ENCODE results near the gene ACSL6. TPM values are rescaled to one million over a fixed set of nuclear protein-coding genes. Genes with fewer than 3 reads are reported as not detected.
A peak's percentile ranks its signal among the peaks of the same experiment; 100 is the strongest.

Gene ACSL6
- total RNA-seq, 1 donor from 2014 or later: 48.1 TPM

DNA sequence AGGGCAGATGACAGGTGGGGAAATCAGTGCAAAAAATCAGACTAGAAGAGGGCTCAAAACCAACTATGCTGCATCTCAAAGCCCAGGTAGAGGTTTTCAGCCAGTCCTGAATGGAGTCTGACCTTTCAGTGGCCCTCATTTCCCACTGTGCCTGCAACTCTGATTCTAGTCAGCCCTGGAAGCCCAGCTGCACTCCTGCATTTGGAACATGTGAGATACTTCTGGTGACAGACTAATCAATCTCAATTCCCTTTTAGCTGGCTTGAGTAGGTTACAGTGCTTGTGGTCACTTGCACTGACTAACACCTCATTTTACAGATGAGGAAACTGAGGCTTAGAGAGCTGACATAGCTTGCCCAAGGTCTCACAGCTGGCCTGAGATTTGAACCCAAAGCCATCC, 7.9 kb upstream of the ACSL6 start:
- Mint-ChIP-seq H3K4me3 (peak overlapping the region; percentile 8), H3K9me3 (no peaks in the 10 kb centered on the region), H3K27ac (peak overlapping the region; percentile 48), H3K4me1 (ENCODE audit: low read depth) (peaks cover 51% of the 10 kb centered on the region), H3K36me3 (ENCODE audit: low read depth) (no peaks in the 10 kb centered on the region), H3K27me3 (ENCODE audit: insufficient read depth) (peaks cover 55% of the 10 kb centered on the region)
- no peak for DNase-seq (ENCODE audit: low spot score)
- intact Hi-C loops (cut with micrococcal nuclease): no loop called here

DNA sequence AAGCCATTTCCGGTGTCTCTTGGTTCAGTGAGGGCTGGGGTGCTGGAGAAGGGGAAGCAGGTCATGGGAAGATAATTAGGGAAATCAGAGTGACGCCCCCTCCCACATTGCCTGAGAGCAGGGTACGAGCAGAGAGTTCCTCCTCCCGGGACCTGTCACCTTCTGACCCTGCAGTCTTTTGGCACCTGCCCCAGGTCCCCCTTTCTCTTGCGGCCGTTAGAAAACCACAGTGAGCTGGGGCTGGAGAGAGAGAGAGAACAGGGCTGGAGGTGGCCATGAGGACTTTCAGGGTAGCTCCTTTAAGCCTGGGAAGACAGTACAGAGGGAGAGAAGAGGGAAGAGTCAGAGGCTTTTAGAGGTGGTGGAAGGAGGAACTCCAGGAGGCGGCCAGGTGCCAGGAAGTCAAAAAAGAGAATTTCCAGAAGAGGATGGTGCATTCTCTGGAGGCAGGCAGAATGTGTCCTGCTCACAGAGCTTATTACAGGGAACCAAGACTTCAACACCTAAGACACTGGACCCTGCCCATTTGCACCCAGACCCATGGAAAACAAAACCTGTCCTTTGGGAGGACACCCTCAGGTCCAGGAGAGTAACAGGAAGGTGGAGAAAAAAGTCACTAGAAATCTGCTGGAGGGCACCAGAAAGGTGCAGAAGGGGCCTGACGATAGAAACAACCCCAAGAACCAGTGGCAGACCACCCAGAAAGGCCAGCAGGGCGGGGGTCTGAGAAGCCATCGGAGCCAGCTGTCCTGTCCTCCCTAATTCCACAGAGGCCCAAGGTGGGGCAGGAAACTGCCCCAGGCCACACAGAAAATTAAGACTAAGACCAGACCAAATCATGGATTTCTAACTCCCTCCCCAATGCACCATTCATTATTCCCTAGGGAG, 6.5 kb upstream of the ACSL6 start:
- H3K4me1 Mint-ChIP-seq (ENCODE audit: low read depth): peaks cover 51% of the 10 kb centered on the region
- intact Hi-C loops (cut with micrococcal nuclease): no loop called here
- H3K27me3 Mint-ChIP-seq (ENCODE audit: insufficient read depth): peaks cover 61% of the 10 kb centered on the region
- no peak for DNase-seq (ENCODE audit: low spot score)
- no peak overlapping the region for H3K4me3 Mint-ChIP-seq
- H3K36me3 Mint-ChIP-seq (ENCODE audit: low read depth): peaks cover 3% of the 10 kb centered on the region
- H3K9me3 Mint-ChIP-seq: no peaks in the 10 kb centered on the region
- H3K27ac Mint-ChIP-seq: peak overlapping the region; percentile 45

DNA sequence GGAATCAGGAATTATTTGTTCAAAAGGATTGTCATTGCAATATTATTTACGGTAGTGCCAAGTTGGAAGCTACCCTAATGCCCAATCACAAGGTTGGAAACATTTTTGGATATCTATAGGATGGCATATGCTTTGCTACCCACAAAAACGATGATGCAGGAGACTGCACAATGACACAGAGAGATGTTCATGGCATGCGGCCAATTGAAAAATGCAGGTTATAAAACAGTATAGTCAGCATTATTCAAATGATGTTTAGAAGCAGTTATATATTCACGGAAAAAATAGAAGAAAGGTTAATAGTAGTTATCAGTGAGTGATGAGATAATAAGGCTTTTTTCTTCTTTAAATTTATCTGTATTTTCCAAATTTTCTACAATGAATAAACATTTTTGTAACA, 5.9 kb upstream of the ACSL6 start:
- H3K27ac Mint-ChIP-seq: no peak overlapping the region
- peaks cover 64% of the 10 kb centered on the region for H3K27me3 Mint-ChIP-seq (ENCODE audit: insufficient read depth)
- no peaks in the 10 kb centered on the region for H3K9me3 Mint-ChIP-seq
- H3K36me3 Mint-ChIP-seq (ENCODE audit: low read depth): peaks cover 4% of the 10 kb centered on the region
- no peak overlapping the region for H3K4me3 Mint-ChIP-seq
- DNase-seq (ENCODE audit: low spot score): no peak
- intact Hi-C loops (cut with micrococcal nuclease): no loop called here
- peaks cover 55% of the 10 kb centered on the region for H3K4me1 Mint-ChIP-seq (ENCODE audit: low read depth)

DNA sequence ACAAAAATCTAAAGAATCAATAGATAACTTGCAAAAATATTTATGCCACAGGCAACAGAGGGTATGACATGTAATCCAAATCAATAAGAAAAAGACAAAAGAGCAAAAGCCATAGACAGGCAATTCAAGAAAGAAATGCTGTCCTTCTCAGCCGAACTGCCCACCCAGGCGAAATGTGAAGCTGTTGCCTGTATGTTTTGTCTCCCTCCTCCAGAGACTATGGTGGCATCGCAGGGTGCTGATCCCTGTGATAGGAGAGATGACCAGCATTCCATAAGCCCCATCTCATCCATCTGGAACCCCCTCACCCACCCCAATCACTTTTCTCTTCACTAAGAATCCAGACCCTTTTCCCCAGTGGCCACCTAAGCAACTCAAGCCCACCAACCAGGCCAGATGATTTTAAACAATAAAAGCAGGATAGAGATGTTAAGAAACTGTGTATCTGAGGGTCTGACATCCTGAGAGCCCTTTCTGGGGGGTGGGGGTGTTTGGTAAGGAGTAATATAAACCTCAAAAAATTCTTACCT, 5.3 kb upstream of the ACSL6 start:
- intact Hi-C loops (cut with micrococcal nuclease): no loop called here
- Mint-ChIP-seq H3K9me3 (no peaks in the 10 kb centered on the region), H3K4me3 (no peak overlapping the region), H3K36me3 (ENCODE audit: low read depth) (peaks cover 4% of the 10 kb centered on the region), H3K27ac (no peak overlapping the region), H3K27me3 (ENCODE audit: insufficient read depth) (peaks cover 66% of the 10 kb centered on the region), H3K4me1 (ENCODE audit: low read depth) (peaks cover 57% of the 10 kb centered on the region)
- no peak for DNase-seq (ENCODE audit: low spot score)

- Mint-ChIP-seq H3K36me3 (ENCODE audit: low read depth) (peaks cover 8% of the 10 kb centered on the region), H3K9me3 (no peaks in the 10 kb centered on the region), H3K27ac (no peak overlapping the region), H3K4me1 (ENCODE audit: low read depth) (peaks cover 51% of the 10 kb centered on the region), H3K4me3 (no peak overlapping the region), H3K27me3 (ENCODE audit: insufficient read depth) (peaks cover 81% of the 10 kb centered on the region)
- no peak for DNase-seq (ENCODE audit: low spot score)
- intact Hi-C loops (cut with micrococcal nuclease): no loop called here
These were observed 2.3 kb upstream of the ACSL6 start for GRCh38 chr5:132013711-132014110.

GRCh38 chr5:132013006-132013689, 1.7 kb upstream of the ACSL6 start:
- intact Hi-C loops (cut with micrococcal nuclease): no loop called here
- DNase-seq (ENCODE audit: low spot score): no peak
- H3K27me3 Mint-ChIP-seq (ENCODE audit: insufficient read depth): peaks cover 78% of the 10 kb centered on the region

DNA sequence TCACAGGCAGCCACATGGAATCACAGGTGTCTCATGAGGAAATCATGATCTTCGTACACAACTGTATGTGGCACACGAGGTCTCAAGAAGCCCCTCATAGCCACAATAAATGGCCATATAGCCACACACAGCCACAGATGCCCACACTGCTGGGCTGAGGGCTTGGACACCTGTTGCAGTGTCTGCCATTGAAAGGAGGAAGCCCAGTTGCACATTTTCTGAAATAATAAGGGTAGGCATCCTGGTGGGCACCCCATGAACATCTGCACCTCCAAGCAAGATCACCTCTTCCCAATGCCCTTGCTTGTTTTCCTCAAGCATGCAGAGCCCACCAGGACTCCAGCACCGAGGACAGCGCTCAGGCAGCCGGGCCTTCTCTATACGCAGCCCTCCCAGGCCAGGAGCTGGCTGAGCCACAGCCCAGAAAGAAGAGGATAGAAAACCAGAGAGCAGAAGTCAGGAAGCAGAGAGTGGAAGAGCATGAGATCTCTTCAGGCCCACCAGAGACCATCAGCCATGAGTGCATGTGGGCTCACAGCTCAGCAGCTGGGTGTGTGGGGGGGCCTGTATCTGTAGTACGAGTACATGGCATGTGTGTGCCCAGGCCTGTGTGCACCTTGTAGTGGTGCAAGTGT, 1.0 kb upstream of the ACSL6 start:
- DNase-seq (ENCODE audit: low spot score): no peak
- H3K27ac Mint-ChIP-seq: no peak overlapping the region
- intact Hi-C loops (cut with micrococcal nuclease): no loop called here
- peaks cover 75% of the 10 kb centered on the region for H3K27me3 Mint-ChIP-seq (ENCODE audit: insufficient read depth)
- H3K36me3 Mint-ChIP-seq (ENCODE audit: low read depth): peaks cover 8% of the 10 kb centered on the region
- peaks cover 55% of the 10 kb centered on the region for H3K4me1 Mint-ChIP-seq (ENCODE audit: low read depth)
- peak overlapping the region; percentile 56 for H3K4me3 Mint-ChIP-seq
- H3K9me3 Mint-ChIP-seq: no peaks in the 10 kb centered on the region

More at GRCh38 chr5:132013006-132013689, 1.7 kb upstream of the ACSL6 start:
- Mint-ChIP-seq H3K27ac (no peak overlapping the region), H3K9me3 (no peaks in the 10 kb centered on the region), H3K36me3 (ENCODE audit: low read depth) (peaks cover 8% of the 10 kb centered on the region), H3K4me3 (no peak overlapping the region), H3K4me1 (ENCODE audit: low read depth) (peaks cover 55% of the 10 kb centered on the region)

GRCh38 chr5:132010989-132011621, 353 bp downstream of the ACSL6 start:
- Mint-ChIP-seq H3K4me1 (ENCODE audit: low read depth) (peaks cover 45% of the 10 kb centered on the region), H3K27me3 (ENCODE audit: insufficient read depth) (peaks cover 65% of the 10 kb centered on the region), H3K4me3 (peak overlapping the region; percentile 81), H3K27ac (peak overlapping the region; percentile 55), H3K9me3 (no peaks in the 10 kb centered on the region), H3K36me3 (ENCODE audit: low read depth) (peaks cover 8% of the 10 kb centered on the region)
- intact Hi-C loops (cut with micrococcal nuclease): loop anchor here (1.0 kb wide), 1 partner anchor 9 kb away; no protein-coding TSS in a partner anchor
- no peak for DNase-seq (ENCODE audit: low spot score)

GRCh38 chr5:132010645-132010988, 841 bp downstream of the ACSL6 start:
- intact Hi-C loops (cut with micrococcal nuclease): no loop called here
- Mint-ChIP-seq H3K9me3 (no peaks in the 10 kb centered on the region), H3K4me1 (ENCODE audit: low read depth) (peaks cover 42% of the 10 kb centered on the region), H3K27ac (no peak overlapping the region), H3K27me3 (ENCODE audit: insufficient read depth) (peaks cover 60% of the 10 kb centered on the region), H3K4me3 (peak overlapping the region; percentile 81), H3K36me3 (ENCODE audit: low read depth) (peaks cover 8% of the 10 kb centered on the region)
- DNase-seq (ENCODE audit: low spot score): no peak

- Mint-ChIP-seq H3K9me3 (no peaks in the 10 kb centered on the region), H3K4me1 (ENCODE audit: low read depth) (peaks cover 42% of the 10 kb centered on the region), H3K36me3 (ENCODE audit: low read depth) (peaks cover 8% of the 10 kb centered on the region), H3K4me3 (peak overlapping the region; percentile 81), H3K27ac (no peak overlapping the region), H3K27me3 (ENCODE audit: insufficient read depth) (peaks cover 52% of the 10 kb centered on the region)
- intact Hi-C loops (cut with micrococcal nuclease): loop anchor here (2.0 to 5.0 kb wide), 3 partner anchors 375 to 588 kb away; partner anchors contain the start of gene RAPGEF6
- no peak for DNase-seq (ENCODE audit: low spot score)
These were observed 1.6 kb downstream of the ACSL6 start for GRCh38 chr5:132009706-132010405.

DNA sequence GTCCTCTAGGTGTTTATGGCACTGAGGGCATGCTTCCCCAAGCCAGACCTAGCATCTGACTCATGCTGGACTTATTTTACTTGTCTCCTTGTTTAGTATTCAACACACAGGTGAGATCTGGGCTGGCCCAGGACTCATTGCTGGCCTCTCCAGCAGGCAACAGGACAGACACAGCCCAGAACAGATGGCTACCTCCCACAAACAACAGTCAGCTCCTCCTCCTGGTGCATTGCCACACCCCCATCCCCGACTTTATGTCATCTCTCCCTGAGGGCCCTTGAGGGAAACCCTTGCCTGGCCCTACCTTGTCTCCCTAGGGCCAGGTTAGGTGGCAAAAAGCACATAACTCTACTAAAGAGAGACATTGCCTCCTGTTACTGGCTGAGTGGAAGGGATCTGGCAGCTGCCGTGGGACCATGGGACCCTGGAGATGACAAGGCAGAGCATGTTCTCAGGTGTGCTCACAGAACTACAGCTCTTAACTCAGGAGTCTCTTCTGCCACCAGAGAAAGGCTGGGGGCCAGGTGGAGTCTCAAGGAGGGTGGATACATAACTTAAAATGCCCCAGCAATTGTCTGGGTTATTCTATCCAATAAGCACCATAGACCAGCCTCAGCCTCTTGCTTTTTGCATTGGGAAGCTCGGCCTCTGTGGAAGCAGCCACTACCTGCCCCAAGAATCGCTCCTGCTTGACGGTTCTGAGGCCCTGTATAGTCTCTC, 2.3 kb downstream of the ACSL6 start:
- intact Hi-C loops (cut with micrococcal nuclease): loop anchor here (1.0 to 5.0 kb wide), 7 partner anchors 54 to 587 kb away; partner anchors contain the start of genes FNIP1 and RAPGEF6
- peak overlapping the region; percentile 3 for H3K27ac Mint-ChIP-seq
- H3K36me3 Mint-ChIP-seq (ENCODE audit: low read depth): peaks cover 8% of the 10 kb centered on the region
- H3K4me1 Mint-ChIP-seq (ENCODE audit: low read depth): peaks cover 42% of the 10 kb centered on the region
- H3K9me3 Mint-ChIP-seq: no peaks in the 10 kb centered on the region
- peaks cover 47% of the 10 kb centered on the region for H3K27me3 Mint-ChIP-seq (ENCODE audit: insufficient read depth)
- no peak for DNase-seq (ENCODE audit: low spot score)
- no peak overlapping the region for H3K4me3 Mint-ChIP-seq
